KMS-11 (cell line): ENCODE measurements around the gene USP47.

Experiments used
- H2AFZ ChIP-seq: fragments of 200-600 bp; sonication (generic); 2 replicates; pipeline ENCODE4 v1.6.1; 2016; ENCODE audit warnings: antibody characterized with exemption, mixed run types, low read depth
- H3K27ac ChIP-seq: fragments of 200-600 bp; sonication (generic); 2 replicates; pipeline ENCODE4 v1.6.1; 2016; ENCODE audit warnings: mild to moderate bottlenecking, mixed run types
- H3K27me3 ChIP-seq: fragments of 200-600 bp; sonication (generic); 2 replicates; pipeline ENCODE4 v1.6.1; 2017; ENCODE audit warnings: mild to moderate bottlenecking, low read depth, mixed run types, moderate library complexity; ENCODE audit not compliant: insufficient read depth
- H3K36me3 ChIP-seq: fragments of 200-600 bp; sonication (generic); 2 replicates; pipeline ENCODE4 v1.6.1; 2017; ENCODE audit warnings: mild to moderate bottlenecking, mixed run types; ENCODE audit not compliant: insufficient read depth
- H3K4me1 ChIP-seq: fragments of 200-600 bp; sonication (generic); 2 replicates; pipeline ENCODE4 v1.6.1; 2016; ENCODE audit warnings: mild to moderate bottlenecking, low read depth, mixed run types; ENCODE audit not compliant: poor library complexity, severe bottlenecking
- H3K4me2 ChIP-seq: fragments of 200-600 bp; sonication (generic); 2 replicates; pipeline ENCODE4 v1.7.0; 2016; ENCODE audit warnings: mild to moderate bottlenecking, mixed run types
- H3K4me3 ChIP-seq: fragments of 200-600 bp; sonication (generic); IDR thresholded peaks from 2 replicates; pipeline ENCODE4 v1.6.1; 2017; ENCODE audit warnings: low read depth, low read length, mixed read lengths; ENCODE audit not compliant: insufficient read depth
- H3K79me2 ChIP-seq: fragments of 200-600 bp; sonication (generic); 2 replicates; pipeline ENCODE4 v1.6.1; 2016; ENCODE audit warnings: low read depth, mixed run types; ENCODE audit not compliant: insufficient read depth
- H3K9ac ChIP-seq: fragments of 200-600 bp; sonication (generic); 2 replicates; pipeline ENCODE4 v1.6.1; 2016; ENCODE audit warnings: mild to moderate bottlenecking, mixed run types
- H4K20me1 ChIP-seq: fragments of 200-600 bp; sonication (generic); 2 replicates; pipeline ENCODE4 v1.6.1; 2016; ENCODE audit warnings: mild to moderate bottlenecking, mixed run types; ENCODE audit not compliant: insufficient read depth
- TF ChIP-seq, protein P1 (sequence below): fragments of 200-600 bp; sonication (generic); conservative IDR thresholded peaks from 2 replicates; pipeline ENCODE4 v1.6.1; 2017; ENCODE audit warnings: low read depth, mild to moderate bottlenecking, antibody characterized with exemption, low read length, moderate library complexity, mixed read lengths

The USP47 gene

GRCh38 chr11:11909727-11910126 is 68.0 kb downstream of the USP47 start:
- TF ChIP-seq, protein P1, sequence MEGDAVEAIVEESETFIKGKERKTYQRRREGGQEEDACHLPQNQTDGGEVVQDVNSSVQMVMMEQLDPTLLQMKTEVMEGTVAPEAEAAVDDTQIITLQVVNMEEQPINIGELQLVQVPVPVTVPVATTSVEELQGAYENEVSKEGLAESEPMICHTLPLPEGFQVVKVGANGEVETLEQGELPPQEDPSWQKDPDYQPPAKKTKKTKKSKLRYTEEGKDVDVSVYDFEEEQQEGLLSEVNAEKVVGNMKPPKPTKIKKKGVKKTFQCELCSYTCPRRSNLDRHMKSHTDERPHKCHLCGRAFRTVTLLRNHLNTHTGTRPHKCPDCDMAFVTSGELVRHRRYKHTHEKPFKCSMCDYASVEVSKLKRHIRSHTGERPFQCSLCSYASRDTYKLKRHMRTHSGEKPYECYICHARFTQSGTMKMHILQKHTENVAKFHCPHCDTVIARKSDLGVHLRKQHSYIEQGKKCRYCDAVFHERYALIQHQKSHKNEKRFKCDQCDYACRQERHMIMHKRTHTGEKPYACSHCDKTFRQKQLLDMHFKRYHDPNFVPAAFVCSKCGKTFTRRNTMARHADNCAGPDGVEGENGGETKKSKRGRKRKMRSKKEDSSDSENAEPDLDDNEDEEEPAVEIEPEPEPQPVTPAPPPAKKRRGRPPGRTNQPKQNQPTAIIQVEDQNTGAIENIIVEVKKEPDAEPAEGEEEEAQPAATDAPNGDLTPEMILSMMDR: no peak

DNA sequence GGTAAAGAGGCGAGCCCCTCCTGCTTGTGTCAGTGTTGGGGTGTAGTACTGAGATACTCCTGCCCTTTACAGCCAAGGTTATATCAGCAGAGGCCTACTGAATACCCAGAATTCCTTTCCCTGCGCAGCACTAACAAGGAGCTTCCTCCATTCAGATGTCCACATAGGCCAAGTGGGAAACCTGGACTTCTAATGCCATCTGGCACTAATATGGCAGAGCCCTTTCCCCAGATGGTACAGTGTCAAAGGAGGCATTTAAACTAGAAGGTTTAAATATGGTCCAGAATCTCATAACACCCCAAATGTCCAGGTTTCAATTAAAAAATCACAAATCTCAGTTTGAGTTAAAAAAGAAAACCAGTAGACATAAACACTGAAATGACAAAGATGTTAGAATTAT is 68.8 kb downstream of the USP47 start:
- Histone ChIP-seq H4K20me1 (no peaks in the 10 kb centered on the region), H2AFZ (no peak overlapping the region), H3K4me3 (no peak overlapping the region), H3K27ac (no peak overlapping the region), H3K79me2 (no peaks in the 10 kb centered on the region), H3K36me3 (no peaks in the 10 kb centered on the region; the same call in 1 of the 2 replicates), H3K9ac (no peak overlapping the region), H3K4me2 (no peak overlapping the region), H3K4me1 (no peaks in the 10 kb centered on the region), H3K27me3 (no peaks in the 10 kb centered on the region)
- TF ChIP-seq, protein P1: no peak

More at GRCh38 chr11:11909727-11910126, 68.0 kb downstream of the USP47 start:
- no peaks in the 10 kb centered on the region for H3K27me3 ChIP-seq
- H3K4me1 ChIP-seq: no peaks in the 10 kb centered on the region
- no peak overlapping the region for H3K4me2 ChIP-seq
- H4K20me1 ChIP-seq: no peaks in the 10 kb centered on the region
- no peaks in the 10 kb centered on the region; the same call in 1 of the 2 replicates for H3K36me3 ChIP-seq
- H3K4me3 ChIP-seq: no peak overlapping the region
- H3K9ac ChIP-seq: no peak overlapping the region
- H3K27ac ChIP-seq: no peak overlapping the region
- H3K79me2 ChIP-seq: no peaks in the 10 kb centered on the region
- H2AFZ ChIP-seq: no peak overlapping the region

DNA sequence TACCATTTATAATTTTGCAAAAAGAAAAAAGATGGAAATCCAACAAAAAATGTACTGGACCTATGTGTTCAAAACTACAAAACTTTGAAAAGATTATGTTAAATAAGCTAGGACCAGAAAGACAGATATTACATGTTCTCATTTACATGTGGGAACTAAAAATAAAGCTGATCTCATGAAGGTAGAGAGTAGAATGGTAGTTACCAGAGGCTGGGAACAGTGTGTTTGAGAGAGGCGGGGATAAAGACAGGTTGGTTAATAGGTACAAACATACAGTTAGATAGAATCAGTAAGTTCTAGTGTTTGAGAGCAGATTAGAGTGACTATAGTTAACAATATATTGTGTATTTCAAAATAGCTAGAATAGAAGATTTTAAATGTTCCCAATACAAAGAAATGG is 71.6 kb downstream of the USP47 start:
- TF ChIP-seq, protein P1: no peak
- Histone ChIP-seq H3K4me3 (no peak overlapping the region), H3K4me1 (no peaks in the 10 kb centered on the region), H3K79me2 (no peaks in the 10 kb centered on the region), H4K20me1 (no peaks in the 10 kb centered on the region), H2AFZ (no peak overlapping the region), H3K4me2 (no peak overlapping the region), H3K27me3 (no peaks in the 10 kb centered on the region), H3K27ac (no peak overlapping the region), H3K36me3 (no peaks in the 10 kb centered on the region; the same call in 1 of the 2 replicates), H3K9ac (no peak overlapping the region)

DNA sequence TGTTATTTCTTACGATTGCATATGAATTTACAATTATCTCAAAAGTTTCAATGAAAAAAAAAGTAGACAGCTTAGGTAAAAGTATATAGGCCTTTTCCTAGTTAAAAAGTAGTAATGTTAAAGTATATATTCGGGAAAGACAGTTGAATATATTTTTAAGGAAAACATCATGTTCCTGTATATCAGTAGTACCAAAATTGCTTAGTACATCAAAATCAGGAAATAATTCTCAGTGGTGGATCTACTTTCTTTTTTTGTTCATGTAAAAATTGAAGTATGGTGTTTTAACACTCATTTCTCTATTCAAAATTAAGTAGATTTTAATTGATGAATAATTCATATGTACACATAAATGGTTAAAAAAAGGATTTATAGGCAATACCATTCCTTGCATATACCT is 73.9 kb downstream of the USP47 start:
- Histone ChIP-seq H3K27ac (no peak overlapping the region), H4K20me1 (no peaks in the 10 kb centered on the region), H3K4me2 (no peak overlapping the region), H3K36me3 (no peaks in the 10 kb centered on the region), H2AFZ (no peak overlapping the region), H3K9ac (no peak overlapping the region), H3K4me3 (no peak overlapping the region), H3K27me3 (no peaks in the 10 kb centered on the region), H3K79me2 (no peaks in the 10 kb centered on the region), H3K4me1 (no peaks in the 10 kb centered on the region)
- TF ChIP-seq, protein P1: no peak
